Sigmoid colon (tissue), 4 donors: ENCODE measurements around the gene GYPC.

Experiments
- EP300 ChIP-seq, 4 donors: sonication (generic); formaldehyde crosslinking; IDR thresholded peaks; one replicate each; pipeline ENCODE4 v1.6.1; 2017; ENCODE audit warnings: antibody characterized with exemption in 4 of 4
- POLR2A ChIP-seq, 2 donors: fragments of 450-650 bp; IDR thresholded peaks; one replicate each; pipeline ENCODE4 v1.6.1; 2016; ENCODE audit warnings: antibody characterized with exemption in 2 of 2, mild to moderate bottlenecking in 2 of 2, moderate library complexity in 2 of 2
- POLR2AphosphoS5 ChIP-seq, 4 donors: sonication (generic); formaldehyde crosslinking; IDR thresholded peaks; one replicate each; pipeline ENCODE4 v1.6.1; 2017; ENCODE audit warnings: antibody characterized with exemption in 4 of 4
- TF ChIP-seq, protein P1 (sequence below), 4 experiments: fragments of 450-650 bp in 3 of 4; fragments of 200-600 bp in 1 of 4; IDR thresholded peaks; one replicate each; pipeline ENCODE4 v1.5.1; 2016 to 2019; ENCODE audit warnings: antibody characterized with exemption in 4 of 4, mild to moderate bottlenecking in 3 of 4, moderate library complexity in 2 of 4

DNA sequence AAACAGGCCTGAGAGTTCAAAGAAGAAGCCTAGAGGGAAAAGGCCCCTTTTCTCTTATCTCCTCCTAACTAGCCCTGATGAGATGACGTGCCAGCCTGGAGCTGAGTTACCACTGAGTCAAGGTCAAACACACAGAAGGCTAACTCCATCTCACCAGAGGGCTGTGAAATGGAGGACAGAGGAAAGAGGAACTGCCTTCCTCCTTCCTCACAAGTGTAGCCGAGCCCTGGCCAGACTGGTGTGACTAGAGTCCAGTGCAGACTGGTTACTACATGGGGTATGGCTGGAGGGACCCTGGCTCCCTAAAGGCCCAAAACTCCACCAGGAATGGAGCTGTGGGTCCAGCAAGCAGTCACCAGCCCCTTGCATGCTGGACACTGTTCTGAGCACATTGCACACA lies 35.7 kb upstream of the GYPC start:
- TF ChIP-seq POLR2A (IDR thresholded peaks at IDR 0.05) (no peak), POLR2AphosphoS5 (IDR thresholded peaks at IDR 0.05) (no peak), EP300 (IDR thresholded peaks at IDR 0.05) (no peak)
- TF ChIP-seq, protein P1, sequence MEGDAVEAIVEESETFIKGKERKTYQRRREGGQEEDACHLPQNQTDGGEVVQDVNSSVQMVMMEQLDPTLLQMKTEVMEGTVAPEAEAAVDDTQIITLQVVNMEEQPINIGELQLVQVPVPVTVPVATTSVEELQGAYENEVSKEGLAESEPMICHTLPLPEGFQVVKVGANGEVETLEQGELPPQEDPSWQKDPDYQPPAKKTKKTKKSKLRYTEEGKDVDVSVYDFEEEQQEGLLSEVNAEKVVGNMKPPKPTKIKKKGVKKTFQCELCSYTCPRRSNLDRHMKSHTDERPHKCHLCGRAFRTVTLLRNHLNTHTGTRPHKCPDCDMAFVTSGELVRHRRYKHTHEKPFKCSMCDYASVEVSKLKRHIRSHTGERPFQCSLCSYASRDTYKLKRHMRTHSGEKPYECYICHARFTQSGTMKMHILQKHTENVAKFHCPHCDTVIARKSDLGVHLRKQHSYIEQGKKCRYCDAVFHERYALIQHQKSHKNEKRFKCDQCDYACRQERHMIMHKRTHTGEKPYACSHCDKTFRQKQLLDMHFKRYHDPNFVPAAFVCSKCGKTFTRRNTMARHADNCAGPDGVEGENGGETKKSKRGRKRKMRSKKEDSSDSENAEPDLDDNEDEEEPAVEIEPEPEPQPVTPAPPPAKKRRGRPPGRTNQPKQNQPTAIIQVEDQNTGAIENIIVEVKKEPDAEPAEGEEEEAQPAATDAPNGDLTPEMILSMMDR (IDR thresholded peaks at IDR 0.05): no peak
